WTC11 (cell line): ENCODE data around the gene RHOBTB3. TPM values are rescaled to one million over a fixed set of nuclear protein-coding genes. Genes with fewer than 3 reads are reported as not detected.

Experiments
- ATAC-seq: fragments of 200-7000 bp; cut with Tn5 transposase; 2 replicates; pipeline ENCODE4 v1.10.0; 2021; ENCODE audit warnings: mild to moderate bottlenecking, moderate library complexity
- CTCF ChIA-PET: fragments of 300-600 bp; sonication (Branson Sonifier 250); formaldehyde crosslinking; loops from one replicate; lab custom pipeline; 2021; ENCODE audit warnings: antibody characterized with exemption; lab: Charles Lee
- POLR2A ChIA-PET: fragments of 350-600 bp; sonication (Branson Sonifier 250); formaldehyde crosslinking; loops from one replicate; lab custom pipeline; 2021; ENCODE audit warnings: antibody characterized with exemption; lab: Charles Lee
- DNase-seq: peaks from one replicate; pipeline ENCODE4 v3.0.0; 2021; ENCODE audit warnings: low spot score
- H3K27ac Mint-ChIP-seq: 2 replicates; pipeline ENCODE4 v1.8.0; 2021; ENCODE audit warnings: mixed read lengths
- H3K27me3 Mint-ChIP-seq: 2 replicates; pipeline ENCODE4 v1.8.0; 2021; ENCODE audit warnings: low read depth, mild to moderate bottlenecking, moderate library complexity, mixed read lengths
- H3K36me3 Mint-ChIP-seq: 2 replicates; pipeline ENCODE4 v1.8.0; 2021; ENCODE audit warnings: mixed read lengths
- H3K4me1 Mint-ChIP-seq: 2 replicates; pipeline ENCODE4 v1.8.0; 2022; ENCODE audit warnings: mixed read lengths
- H3K4me3 Mint-ChIP-seq: 2 replicates; pipeline ENCODE4 v1.8.0; 2021; ENCODE audit warnings: mild to moderate bottlenecking, moderate library complexity, mixed read lengths
- H3K9me3 Mint-ChIP-seq: 2 replicates; pipeline ENCODE4 v1.8.0; 2021; ENCODE audit warnings: mixed read lengths
- ELF4 ChIP-seq: sonication (generic); formaldehyde crosslinking; IDR thresholded peaks from 2 replicates; pipeline ENCODE4 v1.8.1; 2022; ENCODE audit warnings: low read depth, mild to moderate bottlenecking, moderate library complexity, missing genetic modification reagents
- EMX1 ChIP-seq: fragments of 250-450 bp; sonication (Bioruptor Pico); IDR thresholded peaks from 2 replicates; pipeline ENCODE4 v1.8.0; 2021; ENCODE audit warnings: mild to moderate bottlenecking
- KAT7 ChIP-seq: sonication (generic); formaldehyde crosslinking; IDR thresholded peaks from 2 replicates; pipeline ENCODE4 v1.8.1; 2023; ENCODE audit warnings: missing genetic modification reagents, mild to moderate bottlenecking, borderline replicate concordance
- MYBL2 ChIP-seq: sonication (generic); formaldehyde crosslinking; IDR thresholded peaks from 2 replicates; pipeline ENCODE4 v1.8.1; 2023; ENCODE audit warnings: mild to moderate bottlenecking, moderate library complexity, missing genetic modification reagents
- NFE2L1 ChIP-seq: sonication (generic); formaldehyde crosslinking; IDR thresholded peaks from 2 replicates; pipeline ENCODE4 v1.8.1; 2023; ENCODE audit warnings: missing genetic modification reagents
- NR2C2 ChIP-seq: sonication (generic); formaldehyde crosslinking; IDR thresholded peaks from 2 replicates; pipeline ENCODE4 v1.8.0; 2022; ENCODE audit warnings: mild to moderate bottlenecking, missing genetic modification reagents
- PRRX2 ChIP-seq: fragments of 250-450 bp; sonication (Bioruptor Pico); IDR thresholded peaks from 2 replicates; pipeline ENCODE4 v1.8.0; 2021; ENCODE audit warnings: mild to moderate bottlenecking
- RELA ChIP-seq: sonication (generic); formaldehyde crosslinking; IDR thresholded peaks from 2 replicates; pipeline ENCODE4 v1.8.1; 2022; ENCODE audit warnings: missing genetic modification reagents, mild to moderate bottlenecking, borderline replicate concordance
- RORB ChIP-seq: fragments of 250-450 bp; sonication (Bioruptor Pico); IDR thresholded peaks from 2 replicates; pipeline ENCODE4 v1.9.0; 2021; ENCODE audit warnings: mild to moderate bottlenecking
- SOX15 ChIP-seq: fragments of 250-450 bp; sonication (Bioruptor Pico); IDR thresholded peaks from 2 replicates; pipeline ENCODE4 v1.9.0; 2021; ENCODE audit warnings: mild to moderate bottlenecking
- ZBTB21 ChIP-seq: sonication (generic); formaldehyde crosslinking; IDR thresholded peaks from 2 replicates; pipeline ENCODE4 v1.8.1; 2023; ENCODE audit warnings: mild to moderate bottlenecking, missing genetic modification reagents, borderline replicate concordance
- ZNF263 ChIP-seq: sonication (generic); formaldehyde crosslinking; IDR thresholded peaks from 2 replicates; pipeline ENCODE4 v1.8.1; 2022; ENCODE audit warnings: low read depth, mild to moderate bottlenecking, moderate library complexity, missing genetic modification reagents
- ZNF671 ChIP-seq: fragments of 250-450 bp; sonication (Bioruptor Pico); IDR thresholded peaks from 2 replicates; pipeline ENCODE4 v1.8.0; 2021; ENCODE audit warnings: mild to moderate bottlenecking
- total RNA-seq: library from RNA; stranded (reverse); gene quantifications from 3 replicates; pipeline ENCODE4 v1.2.3, GENCODE V29; 2021
- TF ChIP-seq, protein P1 (sequence below): sonication (generic); formaldehyde crosslinking; IDR thresholded peaks from 2 replicates; pipeline ENCODE4 v1.8.0; 2022; ENCODE audit warnings: mild to moderate bottlenecking, missing genetic modification reagents
- TF ChIP-seq, protein P2 (sequence below): sonication (generic); formaldehyde crosslinking; IDR thresholded peaks from 2 replicates; pipeline ENCODE4 v1.8.0; 2022; ENCODE audit warnings: missing genetic modification reagents
- TF ChIP-seq, protein P3 (sequence below): sonication (generic); formaldehyde crosslinking; IDR thresholded peaks from 2 replicates; pipeline ENCODE4 v1.8.1; 2022; ENCODE audit warnings: missing genetic modification reagents, borderline replicate concordance
- TF ChIP-seq, protein P4 (sequence below): sonication (generic); formaldehyde crosslinking; IDR thresholded peaks from 2 replicates; pipeline ENCODE4 v1.8.0; 2022; ENCODE audit warnings: mild to moderate bottlenecking, missing genetic modification reagents
- TF ChIP-seq, protein P5 (sequence below): fragments of 200-600 bp; IDR thresholded peaks from 2 replicates; pipeline ENCODE4 v1.8.0; 2022; ENCODE audit warnings: antibody characterized with exemption
- TF ChIP-seq, protein P6 (sequence below): sonication (generic); formaldehyde crosslinking; IDR thresholded peaks from 2 replicates; pipeline ENCODE4 v1.8.0; 2022; ENCODE audit warnings: mild to moderate bottlenecking, missing genetic modification reagents
- TF ChIP-seq, protein P7 (sequence below): sonication (generic); formaldehyde crosslinking; IDR thresholded peaks from 2 replicates; pipeline ENCODE4 v1.8.0; 2023; ENCODE audit warnings: missing genetic modification reagents

Gene RHOBTB3
- total RNA-seq, 1 experiment from 2014 or later: 13.8 TPM

DNA sequence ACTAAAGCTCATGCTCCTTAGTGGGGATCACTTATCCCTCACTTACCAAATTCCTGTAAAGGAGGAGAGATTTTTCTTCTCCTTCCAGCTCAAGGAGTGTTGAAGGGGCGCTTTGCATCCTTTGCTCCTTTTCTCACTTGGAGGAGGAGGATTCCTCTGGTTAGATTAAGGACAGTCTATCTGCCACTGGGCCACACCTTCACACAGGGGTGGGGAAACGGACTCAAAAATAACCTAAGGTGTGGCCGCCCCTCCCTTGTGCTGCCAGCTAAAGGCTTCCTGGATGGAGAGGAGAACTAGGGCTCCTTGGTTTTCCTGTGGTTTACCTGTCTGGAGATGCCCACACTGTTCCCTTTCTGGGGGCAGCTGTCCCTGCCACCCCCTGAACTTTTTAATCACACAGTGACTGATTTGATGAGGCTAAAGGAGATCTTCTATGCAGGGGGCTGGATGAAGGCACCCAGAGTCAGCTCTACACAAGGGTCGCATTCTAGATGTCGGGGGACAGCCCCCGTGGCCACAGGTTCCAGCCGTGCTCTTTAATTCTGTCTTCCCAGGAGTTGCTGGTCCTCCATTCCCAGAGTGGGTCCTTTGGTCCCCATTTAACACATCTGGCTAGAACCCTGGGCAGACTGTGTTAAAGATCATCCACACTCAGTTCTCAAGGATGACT, 77.0 kb downstream of the RHOBTB3 start:
- H3K4me1 Mint-ChIP-seq: peaks cover 46% of the 10 kb centered on the region
- no peak overlapping the region for H3K4me3 Mint-ChIP-seq
- H3K27me3 Mint-ChIP-seq: no peaks in the 10 kb centered on the region
- peaks cover 12% of the 10 kb centered on the region for H3K9me3 Mint-ChIP-seq
- ChIA-PET CTCF (interaction anchor here (0.8 to 3.2 kb wide), 2 partner anchors 27 to 46 kb away, joined by 3 to 11 read pairs; no protein-coding TSS in a partner anchor), POLR2A (interaction anchor here (0.6 kb wide), 1 partner anchor 52 kb away, joined by 3 read pairs; no protein-coding TSS in a partner anchor)
- ATAC-seq: no peak
- H3K27ac Mint-ChIP-seq: no peak overlapping the region
- no peak for TF ChIP-seq NFE2L1
- TF ChIP-seq, protein P1, sequence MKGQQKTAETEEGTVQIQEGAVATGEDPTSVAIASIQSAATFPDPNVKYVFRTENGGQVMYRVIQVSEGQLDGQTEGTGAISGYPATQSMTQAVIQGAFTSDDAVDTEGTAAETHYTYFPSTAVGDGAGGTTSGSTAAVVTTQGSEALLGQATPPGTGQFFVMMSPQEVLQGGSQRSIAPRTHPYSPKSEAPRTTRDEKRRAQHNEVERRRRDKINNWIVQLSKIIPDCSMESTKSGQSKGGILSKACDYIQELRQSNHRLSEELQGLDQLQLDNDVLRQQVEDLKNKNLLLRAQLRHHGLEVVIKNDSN: no peak
- TF ChIP-seq, protein P2, sequence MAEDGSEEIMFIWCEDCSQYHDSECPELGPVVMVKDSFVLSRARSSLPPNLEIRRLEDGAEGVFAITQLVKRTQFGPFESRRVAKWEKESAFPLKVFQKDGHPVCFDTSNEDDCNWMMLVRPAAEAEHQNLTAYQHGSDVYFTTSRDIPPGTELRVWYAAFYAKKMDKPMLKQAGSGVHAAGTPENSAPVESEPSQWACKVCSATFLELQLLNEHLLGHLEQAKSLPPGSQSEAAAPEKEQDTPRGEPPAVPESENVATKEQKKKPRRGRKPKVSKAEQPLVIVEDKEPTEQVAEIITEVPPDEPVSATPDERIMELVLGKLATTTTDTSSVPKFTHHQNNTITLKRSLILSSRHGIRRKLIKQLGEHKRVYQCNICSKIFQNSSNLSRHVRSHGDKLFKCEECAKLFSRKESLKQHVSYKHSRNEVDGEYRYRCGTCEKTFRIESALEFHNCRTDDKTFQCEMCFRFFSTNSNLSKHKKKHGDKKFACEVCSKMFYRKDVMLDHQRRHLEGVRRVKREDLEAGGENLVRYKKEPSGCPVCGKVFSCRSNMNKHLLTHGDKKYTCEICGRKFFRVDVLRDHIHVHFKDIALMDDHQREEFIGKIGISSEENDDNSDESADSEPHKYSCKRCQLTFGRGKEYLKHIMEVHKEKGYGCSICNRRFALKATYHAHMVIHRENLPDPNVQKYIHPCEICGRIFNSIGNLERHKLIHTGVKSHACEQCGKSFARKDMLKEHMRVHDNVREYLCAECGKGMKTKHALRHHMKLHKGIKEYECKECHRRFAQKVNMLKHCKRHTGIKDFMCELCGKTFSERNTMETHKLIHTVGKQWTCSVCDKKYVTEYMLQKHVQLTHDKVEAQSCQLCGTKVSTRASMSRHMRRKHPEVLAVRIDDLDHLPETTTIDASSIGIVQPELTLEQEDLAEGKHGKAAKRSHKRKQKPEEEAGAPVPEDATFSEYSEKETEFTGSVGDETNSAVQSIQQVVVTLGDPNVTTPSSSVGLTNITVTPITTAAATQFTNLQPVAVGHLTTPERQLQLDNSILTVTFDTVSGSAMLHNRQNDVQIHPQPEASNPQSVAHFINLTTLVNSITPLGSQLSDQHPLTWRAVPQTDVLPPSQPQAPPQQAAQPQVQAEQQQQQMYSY (CRISPR knock-in tag): no peak
- no peak for TF ChIP-seq PRRX2
- H3K36me3 Mint-ChIP-seq: no peaks in the 10 kb centered on the region
- no peak for DNase-seq

DNA sequence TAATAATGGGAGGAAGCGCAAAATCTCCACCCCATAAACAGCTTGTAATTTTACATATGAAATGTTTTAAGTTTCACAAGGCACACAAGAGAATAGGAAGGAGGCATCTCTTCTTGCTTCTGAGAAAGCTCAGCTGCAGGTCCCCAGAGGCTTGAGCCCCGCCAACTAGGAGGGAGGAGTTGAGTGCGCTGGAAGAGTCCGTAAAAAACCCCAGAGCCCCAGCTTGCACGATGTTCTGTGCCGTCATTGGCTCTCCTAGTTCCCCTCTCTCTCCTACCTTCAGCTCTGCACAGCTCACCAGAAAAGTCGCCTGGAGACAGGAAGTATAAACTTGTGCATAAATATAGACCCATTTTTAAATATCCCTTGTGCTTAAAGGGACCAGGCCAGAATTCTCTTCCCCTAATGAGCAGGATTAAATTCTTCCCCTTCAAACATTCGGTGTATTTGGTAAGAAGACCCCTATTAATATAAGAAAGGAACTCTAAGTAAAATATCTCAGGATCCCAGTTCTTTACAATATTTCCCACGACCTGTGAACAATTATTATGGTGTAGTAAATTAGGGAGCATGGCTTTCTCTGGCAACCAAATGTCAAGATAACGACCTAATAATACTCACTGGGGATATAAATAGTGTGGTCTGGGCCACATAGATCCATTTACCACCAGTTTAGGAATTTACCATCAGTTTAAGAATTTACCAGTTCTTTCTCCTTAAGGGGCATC, 77.7 kb downstream of the RHOBTB3 start:
- ATAC-seq (peak; percentile 58), DNase-seq (no peak)
- no peaks in the 10 kb centered on the region for H3K27me3 Mint-ChIP-seq
- 0 out of 2 replicates have a peak, but pooled peaks cover 3% of the 10 kb centered on the region for H3K36me3 Mint-ChIP-seq
- H3K27ac Mint-ChIP-seq: no peak overlapping the region
- POLR2A ChIA-PET: interaction anchor here (0.6 to 2.1 kb wide), 2 partner anchors 14 to 52 kb away, joined by 3 to 11 read pairs; partner anchors contain the start of gene GLRX
- TF ChIP-seq ZBTB21 (CRISPR knock-in tag) (no peak), EMX1 (CRISPR knock-in tag) (no peak), ZNF671 (CRISPR knock-in tag) (no peak), SOX15 (CRISPR knock-in tag) (no peak), MYBL2 (CRISPR knock-in tag) (no peak), RELA (CRISPR knock-in tag) (no peak), ELF4 (CRISPR knock-in tag) (no peak), ZNF263 (CRISPR knock-in tag) (no peak), RORB (CRISPR knock-in tag) (no peak), NR2C2 (CRISPR knock-in tag) (no peak), KAT7 (CRISPR knock-in tag) (no peak)
- TF ChIP-seq, protein P3, sequence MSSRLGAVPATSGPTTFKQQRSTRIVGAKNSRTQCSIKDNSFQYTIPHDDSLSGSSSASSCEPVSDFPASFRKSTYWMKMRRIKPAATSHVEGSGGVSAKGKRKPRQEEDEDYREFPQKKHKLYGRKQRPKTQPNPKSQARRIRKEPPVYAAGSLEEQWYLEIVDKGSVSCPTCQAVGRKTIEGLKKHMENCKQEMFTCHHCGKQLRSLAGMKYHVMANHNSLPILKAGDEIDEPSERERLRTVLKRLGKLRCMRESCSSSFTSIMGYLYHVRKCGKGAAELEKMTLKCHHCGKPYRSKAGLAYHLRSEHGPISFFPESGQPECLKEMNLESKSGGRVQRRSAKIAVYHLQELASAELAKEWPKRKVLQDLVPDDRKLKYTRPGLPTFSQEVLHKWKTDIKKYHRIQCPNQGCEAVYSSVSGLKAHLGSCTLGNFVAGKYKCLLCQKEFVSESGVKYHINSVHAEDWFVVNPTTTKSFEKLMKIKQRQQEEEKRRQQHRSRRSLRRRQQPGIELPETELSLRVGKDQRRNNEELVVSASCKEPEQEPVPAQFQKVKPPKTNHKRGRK (CRISPR knock-in tag): no peak
- TF ChIP-seq, protein P4, sequence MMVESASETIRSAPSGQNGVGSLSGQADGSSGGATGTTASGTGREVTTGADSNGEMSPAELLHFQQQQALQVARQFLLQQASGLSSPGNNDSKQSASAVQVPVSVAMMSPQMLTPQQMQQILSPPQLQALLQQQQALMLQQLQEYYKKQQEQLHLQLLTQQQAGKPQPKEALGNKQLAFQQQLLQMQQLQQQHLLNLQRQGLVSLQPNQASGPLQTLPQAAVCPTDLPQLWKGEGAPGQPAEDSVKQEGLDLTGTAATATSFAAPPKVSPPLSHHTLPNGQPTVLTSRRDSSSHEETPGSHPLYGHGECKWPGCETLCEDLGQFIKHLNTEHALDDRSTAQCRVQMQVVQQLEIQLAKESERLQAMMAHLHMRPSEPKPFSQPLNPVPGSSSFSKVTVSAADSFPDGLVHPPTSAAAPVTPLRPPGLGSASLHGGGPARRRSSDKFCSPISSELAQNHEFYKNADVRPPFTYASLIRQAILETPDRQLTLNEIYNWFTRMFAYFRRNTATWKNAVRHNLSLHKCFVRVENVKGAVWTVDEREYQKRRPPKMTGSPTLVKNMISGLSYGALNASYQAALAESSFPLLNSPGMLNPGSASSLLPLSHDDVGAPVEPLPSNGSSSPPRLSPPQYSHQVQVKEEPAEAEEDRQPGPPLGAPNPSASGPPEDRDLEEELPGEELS: no peak
- TF ChIP-seq, protein P5, sequence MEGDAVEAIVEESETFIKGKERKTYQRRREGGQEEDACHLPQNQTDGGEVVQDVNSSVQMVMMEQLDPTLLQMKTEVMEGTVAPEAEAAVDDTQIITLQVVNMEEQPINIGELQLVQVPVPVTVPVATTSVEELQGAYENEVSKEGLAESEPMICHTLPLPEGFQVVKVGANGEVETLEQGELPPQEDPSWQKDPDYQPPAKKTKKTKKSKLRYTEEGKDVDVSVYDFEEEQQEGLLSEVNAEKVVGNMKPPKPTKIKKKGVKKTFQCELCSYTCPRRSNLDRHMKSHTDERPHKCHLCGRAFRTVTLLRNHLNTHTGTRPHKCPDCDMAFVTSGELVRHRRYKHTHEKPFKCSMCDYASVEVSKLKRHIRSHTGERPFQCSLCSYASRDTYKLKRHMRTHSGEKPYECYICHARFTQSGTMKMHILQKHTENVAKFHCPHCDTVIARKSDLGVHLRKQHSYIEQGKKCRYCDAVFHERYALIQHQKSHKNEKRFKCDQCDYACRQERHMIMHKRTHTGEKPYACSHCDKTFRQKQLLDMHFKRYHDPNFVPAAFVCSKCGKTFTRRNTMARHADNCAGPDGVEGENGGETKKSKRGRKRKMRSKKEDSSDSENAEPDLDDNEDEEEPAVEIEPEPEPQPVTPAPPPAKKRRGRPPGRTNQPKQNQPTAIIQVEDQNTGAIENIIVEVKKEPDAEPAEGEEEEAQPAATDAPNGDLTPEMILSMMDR: no peak
- TF ChIP-seq, protein P6, sequence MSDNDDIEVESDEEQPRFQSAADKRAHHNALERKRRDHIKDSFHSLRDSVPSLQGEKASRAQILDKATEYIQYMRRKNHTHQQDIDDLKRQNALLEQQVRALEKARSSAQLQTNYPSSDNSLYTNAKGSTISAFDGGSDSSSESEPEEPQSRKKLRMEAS: no peak
- TF ChIP-seq, protein P7, sequence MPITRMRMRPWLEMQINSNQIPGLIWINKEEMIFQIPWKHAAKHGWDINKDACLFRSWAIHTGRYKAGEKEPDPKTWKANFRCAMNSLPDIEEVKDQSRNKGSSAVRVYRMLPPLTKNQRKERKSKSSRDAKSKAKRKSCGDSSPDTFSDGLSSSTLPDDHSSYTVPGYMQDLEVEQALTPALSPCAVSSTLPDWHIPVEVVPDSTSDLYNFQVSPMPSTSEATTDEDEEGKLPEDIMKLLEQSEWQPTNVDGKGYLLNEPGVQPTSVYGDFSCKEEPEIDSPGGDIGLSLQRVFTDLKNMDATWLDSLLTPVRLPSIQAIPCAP (CRISPR knock-in tag): no peak
- no peak overlapping the region for H3K4me3 Mint-ChIP-seq
- peaks cover 12% of the 10 kb centered on the region for H3K9me3 Mint-ChIP-seq
- CTCF ChIA-PET: interaction anchor here (0.8 to 3.2 kb wide), 3 partner anchors 28 to 46 kb away, joined by 3 to 12 read pairs (median 11); no protein-coding TSS in a partner anchor
- peaks cover 46% of the 10 kb centered on the region for H3K4me1 Mint-ChIP-seq
